LNCAP (cell line): ENCODE results near the gene NEK6.

Experiments used
- CTCF ChIP-seq: fragments of 450-650 bp; IDR thresholded peaks from 2 replicates; pipeline ENCODE4 v1.5.1; 2017; ENCODE audit warnings: mild to moderate bottlenecking

The NEK6 gene

GRCh38 chr9:124231095-124231737 is 26.5 kb upstream of the NEK6 start:
- TF ChIP-seq CTCF, result no peak

- no peak for TF ChIP-seq CTCF
Measured at GRCh38 chr9:124238546-124239140, 19.1 kb upstream of the NEK6 start.

DNA sequence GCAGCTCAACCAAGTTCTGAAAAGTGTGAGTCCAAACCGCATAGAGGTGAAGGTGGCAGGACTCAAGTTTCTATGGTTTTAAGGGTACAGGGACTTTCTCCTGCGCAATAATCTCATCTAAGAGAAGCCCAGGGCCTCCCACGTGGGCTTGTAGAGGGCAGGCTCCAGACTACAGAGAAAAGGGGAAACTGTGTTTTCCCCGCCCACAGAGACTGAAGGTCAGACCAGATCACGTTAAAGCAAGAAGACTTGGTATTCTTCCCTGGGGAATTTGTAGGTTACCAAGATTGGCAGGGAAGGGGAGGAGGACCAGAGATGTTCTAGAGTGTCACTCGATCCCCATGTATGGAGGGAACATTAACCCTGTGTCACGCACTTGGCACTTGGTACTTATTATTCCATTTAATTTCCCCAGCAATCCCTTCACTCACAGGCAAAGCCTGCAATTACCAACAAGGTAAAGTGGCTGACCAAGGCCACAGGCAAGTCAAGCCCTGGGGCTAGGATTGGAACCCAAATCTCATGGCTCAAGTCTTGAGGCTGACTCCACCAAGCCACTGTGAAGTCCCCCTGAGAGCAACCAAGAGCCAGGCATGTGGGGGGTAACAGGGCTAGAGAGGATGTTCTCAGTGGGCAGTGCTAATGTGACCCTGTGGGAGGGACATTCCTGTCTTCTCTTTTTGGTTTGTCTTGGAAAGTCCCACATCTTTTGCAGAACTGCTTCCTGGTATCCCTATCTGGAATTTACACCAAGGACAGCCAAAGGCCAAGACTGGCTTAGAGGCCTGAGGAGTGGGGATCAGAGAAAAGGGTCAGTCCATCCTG is 18.3 kb upstream of the NEK6 start:
- no peak for TF ChIP-seq CTCF

- TF ChIP-seq CTCF, result no peak
Measured at GRCh38 chr9:124242331-124243194, 15.2 kb upstream of the NEK6 start.

DNA sequence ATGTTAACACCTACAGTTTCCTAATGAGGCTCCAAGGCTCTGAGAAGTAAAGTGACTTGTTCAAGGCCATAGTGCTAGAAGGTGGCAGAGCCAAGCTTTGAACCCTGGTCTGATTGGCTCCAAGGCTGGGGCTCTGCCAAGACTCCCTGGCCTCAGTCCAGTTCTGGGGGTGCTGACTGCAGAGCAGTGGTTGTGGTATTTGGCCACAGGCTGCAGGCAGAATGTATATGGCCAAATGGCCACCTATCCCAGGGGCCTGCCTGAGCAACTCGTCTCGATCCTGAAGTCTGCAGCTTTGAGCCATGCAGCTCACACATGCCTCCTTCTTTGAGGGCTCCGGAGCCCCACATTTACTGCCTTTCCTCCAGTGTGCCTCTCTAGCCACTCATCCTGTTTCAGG is 9.7 kb upstream of the NEK6 start:
- no peak for TF ChIP-seq CTCF

GRCh38 chr9:124248960-124249359 is 8.8 kb upstream of the NEK6 start:
- TF ChIP-seq CTCF, result no peak

- TF ChIP-seq CTCF, result no peak
Measured at GRCh38 chr9:124251204-124251603, 6.5 kb upstream of the NEK6 start.
